ENCODE measurements around the gene HEATR5A. TPM values are rescaled to one million over a fixed set of nuclear protein-coding genes. Genes with fewer than 3 reads are reported as not detected.

The HEATR5A gene
- total RNA-seq, 1 donor from 2014 or later = 46.3 TPM

DNA sequence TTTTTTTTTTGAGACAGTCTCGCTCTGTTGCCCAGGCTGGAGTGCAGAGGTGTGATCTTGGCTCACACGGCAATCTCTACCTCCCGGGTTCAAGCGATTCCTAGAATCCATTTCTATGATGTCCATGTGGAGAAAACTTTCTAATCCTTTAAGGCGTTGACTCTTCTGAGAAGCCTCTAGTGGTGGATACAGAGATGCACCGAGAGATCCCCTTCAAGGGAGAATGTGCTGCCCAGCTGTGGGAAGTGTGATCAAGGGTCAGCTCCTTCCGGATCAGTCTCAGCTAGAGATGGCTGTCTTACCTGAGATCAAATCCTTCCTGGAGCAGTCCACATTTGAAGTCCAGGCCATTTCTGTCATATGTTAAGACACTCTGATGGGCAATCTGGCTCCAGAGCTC lies 120.1 kb downstream of the HEATR5A start:
- DNase-seq (no peak), ATAC-seq (no peak)
- Histone ChIP-seq H3K36me3 (peaks cover 58% of the 10 kb centered on the region), H3K27me3 (no peaks in the 10 kb centered on the region), H3K4me3 (no peak overlapping the region), H3K4me1 (no peaks in the 10 kb centered on the region), H3K9me3 (no peaks in the 10 kb centered on the region), H3K27ac (no peak overlapping the region)
- intact Hi-C loops (cut with DNase I) = no loop called here
- TF ChIP-seq, protein P1, sequence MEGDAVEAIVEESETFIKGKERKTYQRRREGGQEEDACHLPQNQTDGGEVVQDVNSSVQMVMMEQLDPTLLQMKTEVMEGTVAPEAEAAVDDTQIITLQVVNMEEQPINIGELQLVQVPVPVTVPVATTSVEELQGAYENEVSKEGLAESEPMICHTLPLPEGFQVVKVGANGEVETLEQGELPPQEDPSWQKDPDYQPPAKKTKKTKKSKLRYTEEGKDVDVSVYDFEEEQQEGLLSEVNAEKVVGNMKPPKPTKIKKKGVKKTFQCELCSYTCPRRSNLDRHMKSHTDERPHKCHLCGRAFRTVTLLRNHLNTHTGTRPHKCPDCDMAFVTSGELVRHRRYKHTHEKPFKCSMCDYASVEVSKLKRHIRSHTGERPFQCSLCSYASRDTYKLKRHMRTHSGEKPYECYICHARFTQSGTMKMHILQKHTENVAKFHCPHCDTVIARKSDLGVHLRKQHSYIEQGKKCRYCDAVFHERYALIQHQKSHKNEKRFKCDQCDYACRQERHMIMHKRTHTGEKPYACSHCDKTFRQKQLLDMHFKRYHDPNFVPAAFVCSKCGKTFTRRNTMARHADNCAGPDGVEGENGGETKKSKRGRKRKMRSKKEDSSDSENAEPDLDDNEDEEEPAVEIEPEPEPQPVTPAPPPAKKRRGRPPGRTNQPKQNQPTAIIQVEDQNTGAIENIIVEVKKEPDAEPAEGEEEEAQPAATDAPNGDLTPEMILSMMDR (IDR thresholded peaks at IDR 0.05) = no peak

DNA sequence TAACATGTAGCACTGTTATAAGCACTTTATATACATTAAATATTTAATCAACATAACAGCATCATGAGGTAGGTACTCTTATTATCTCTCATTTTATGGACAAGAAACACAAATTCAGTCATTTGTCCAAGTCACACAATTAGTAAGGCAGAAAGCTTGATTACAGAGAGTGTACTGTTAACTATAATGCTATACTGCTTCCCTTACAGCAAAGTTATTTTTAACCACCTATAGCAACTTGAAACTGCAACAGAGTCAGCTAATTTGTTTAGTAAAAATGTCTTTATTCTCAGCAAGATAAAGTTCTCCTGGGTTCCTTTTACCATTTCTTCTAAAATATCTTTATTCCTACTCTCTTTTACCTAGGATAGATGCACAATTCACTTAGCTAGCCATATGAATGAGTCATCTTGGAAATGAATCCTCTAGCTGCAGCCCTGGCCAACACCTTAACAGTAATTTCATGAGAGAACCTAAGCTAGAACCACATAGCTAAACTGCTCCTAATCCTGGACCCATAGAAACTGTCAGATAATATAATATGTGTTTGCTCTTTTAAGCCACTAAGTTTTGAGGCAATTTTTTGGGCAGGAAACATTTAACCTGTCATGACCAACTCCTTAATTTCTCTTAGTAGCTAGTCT lies 122.5 kb downstream of the HEATR5A start:
- ATAC-seq (no peak), DNase-seq (no peak)
- H3K27ac ChIP-seq = no peak overlapping the region
- TF ChIP-seq, protein P1 (IDR thresholded peaks at IDR 0.05) = no peak
- H3K36me3 ChIP-seq = peaks cover 36% of the 10 kb centered on the region
- H3K4me1 ChIP-seq = no peaks in the 10 kb centered on the region
- intact Hi-C loops (cut with DNase I) = no loop called here
- no peak overlapping the region for H3K4me3 ChIP-seq
- H3K9me3 ChIP-seq = no peaks in the 10 kb centered on the region
- H3K27me3 ChIP-seq = no peaks in the 10 kb centered on the region

- TF ChIP-seq, protein P1 (IDR thresholded peaks at IDR 0.05) = no peak
- H3K36me3 ChIP-seq = peaks cover 30% of the 10 kb centered on the region
- intact Hi-C loops (cut with DNase I) = no loop called here
- no peak for DNase-seq
- no peaks in the 10 kb centered on the region for H3K4me1 ChIP-seq
- H3K27me3 ChIP-seq = no peaks in the 10 kb centered on the region
- ATAC-seq = no peak
- H3K4me3 ChIP-seq = no peak overlapping the region
- no peaks in the 10 kb centered on the region for H3K9me3 ChIP-seq
- H3K27ac ChIP-seq = no peak overlapping the region
Observed at GRCh38 chr14:31297112-31297511, 123.2 kb downstream of the HEATR5A start.

DNA sequence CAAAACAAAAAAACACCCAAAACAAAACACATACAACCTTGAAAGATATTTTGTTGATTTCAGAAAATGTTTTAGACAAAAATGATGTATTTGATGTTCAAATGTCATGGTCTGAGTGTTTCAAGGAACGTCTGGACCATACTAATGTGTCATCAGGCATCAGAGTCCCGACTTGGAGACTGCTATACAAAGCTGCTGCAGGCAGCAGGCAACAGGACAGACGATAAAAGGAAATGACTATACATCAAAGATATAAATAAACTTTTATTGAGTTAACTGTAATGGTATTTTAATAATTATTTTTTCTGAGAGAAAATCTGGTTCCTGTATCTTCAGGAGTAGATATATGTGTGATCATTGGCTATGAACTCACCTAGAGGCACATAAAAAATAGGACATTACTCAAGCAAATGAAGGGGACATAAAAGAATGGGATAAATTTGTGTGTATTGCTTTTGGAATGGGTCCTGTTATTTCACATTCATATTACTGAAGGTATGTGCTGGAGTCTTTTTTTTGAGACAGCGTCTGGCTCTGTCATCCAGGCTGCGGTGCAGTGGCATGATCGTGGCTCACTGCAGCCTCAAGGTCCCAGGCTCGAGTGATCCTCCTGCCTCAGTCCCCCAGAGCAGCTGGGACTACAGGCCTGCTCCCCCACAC lies 125.5 kb downstream of the HEATR5A start:
- DNase-seq (no peak), ATAC-seq (no peak)
- Histone ChIP-seq H3K9me3 (no peaks in the 10 kb centered on the region), H3K27me3 (no peaks in the 10 kb centered on the region), H3K4me3 (no peak overlapping the region), H3K4me1 (no peaks in the 10 kb centered on the region), H3K36me3 (peaks cover 8% of the 10 kb centered on the region), H3K27ac (no peak overlapping the region)
- TF ChIP-seq, protein P1 (IDR thresholded peaks at IDR 0.05) = no peak
- intact Hi-C loops (cut with DNase I) = no loop called here

GRCh38 chr14:31292937-31293616 lies 127.3 kb downstream of the HEATR5A start:
- ATAC-seq (no peak), DNase-seq (no peak)
- Histone ChIP-seq H3K4me3 (no peak overlapping the region), H3K36me3 (peaks cover 5% of the 10 kb centered on the region), H3K4me1 (no peaks in the 10 kb centered on the region), H3K27ac (no peak overlapping the region), H3K27me3 (no peaks in the 10 kb centered on the region), H3K9me3 (no peaks in the 10 kb centered on the region)
- TF ChIP-seq, protein P1 (IDR thresholded peaks at IDR 0.05) = no peak
- intact Hi-C loops (cut with DNase I) = no loop called here

Measured in upper lobe of right lung (tissue), 1 donor.